GM23248 (cell line): ENCODE measurements around the gene PPEF1.

Experiments used
- EZH2 ChIP-seq: fragments of 200-600 bp; sonication (generic); IDR thresholded peaks from 2 replicates; pipeline ENCODE4 v1.6.1; 2018; ENCODE audit warnings: antibody characterized with exemption, mild to moderate bottlenecking; ENCODE audit not compliant: insufficient read depth, poor library complexity, severe bottlenecking
- EZH2phosphoT487 ChIP-seq: fragments of 200-600 bp; sonication (generic); IDR thresholded peaks from 2 replicates; pipeline ENCODE4 v1.6.1; 2018; ENCODE audit warnings: antibody characterized with exemption, moderate library complexity, mild to moderate bottlenecking, low read depth; ENCODE audit not compliant: insufficient read depth

DNA sequence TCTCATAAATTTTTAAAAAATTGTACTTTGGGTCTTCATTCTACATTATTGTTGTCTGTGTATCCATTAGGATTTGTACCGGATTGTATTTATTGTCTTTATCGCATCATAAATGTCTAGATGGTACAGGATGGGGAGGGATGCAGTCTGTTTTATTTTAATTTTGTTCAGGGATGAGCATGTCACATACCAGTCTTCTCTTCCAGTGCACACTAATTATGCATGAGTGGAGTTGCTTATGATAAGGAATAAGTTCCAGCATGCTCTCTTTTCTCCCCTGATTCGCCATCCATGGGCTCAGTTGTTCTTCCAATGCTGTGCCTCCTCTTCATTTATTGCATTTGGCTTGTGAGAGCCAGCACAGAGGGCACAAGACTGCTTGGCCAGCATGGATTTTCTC, 54.3 kb downstream of the PPEF1 start:
- no peak for TF ChIP-seq EZH2
- TF ChIP-seq EZH2phosphoT487: no peak
